HG03342 (cell line): ENCODE measurements around the gene SDK1.
A peak's percentile ranks its signal among the peaks of the same experiment; 100 is the strongest.

Source experiments
- ATAC-seq: cut with Tn5 transposase; IDR thresholded peaks from one replicate; pipeline ENCODE4 v1.9.1; 2021; ENCODE audit warnings: mild to moderate bottlenecking, moderate library complexity; ENCODE audit not compliant: unreplicated experiment

SDK1 gene

DNA sequence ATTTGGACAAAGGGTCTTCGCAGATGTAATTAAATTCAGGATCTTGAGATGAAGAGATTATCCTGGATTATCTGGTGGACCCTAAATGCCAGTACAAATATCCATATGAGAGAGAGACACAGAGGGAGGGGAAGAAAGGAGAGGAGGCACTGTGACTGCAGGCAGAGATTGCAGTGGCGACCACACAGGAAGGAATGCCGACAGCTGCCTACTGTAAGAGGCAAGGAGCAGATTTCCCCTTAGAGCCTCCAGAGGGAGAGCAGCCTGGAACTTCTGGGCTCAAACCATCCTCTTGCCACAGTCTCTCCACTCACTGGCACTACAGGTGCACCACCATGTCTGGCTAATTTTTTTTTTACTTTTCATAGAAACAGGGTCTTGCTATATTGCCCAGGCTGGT is 152.3 kb downstream of the SDK1 start:
- ATAC-seq = no peak

DNA sequence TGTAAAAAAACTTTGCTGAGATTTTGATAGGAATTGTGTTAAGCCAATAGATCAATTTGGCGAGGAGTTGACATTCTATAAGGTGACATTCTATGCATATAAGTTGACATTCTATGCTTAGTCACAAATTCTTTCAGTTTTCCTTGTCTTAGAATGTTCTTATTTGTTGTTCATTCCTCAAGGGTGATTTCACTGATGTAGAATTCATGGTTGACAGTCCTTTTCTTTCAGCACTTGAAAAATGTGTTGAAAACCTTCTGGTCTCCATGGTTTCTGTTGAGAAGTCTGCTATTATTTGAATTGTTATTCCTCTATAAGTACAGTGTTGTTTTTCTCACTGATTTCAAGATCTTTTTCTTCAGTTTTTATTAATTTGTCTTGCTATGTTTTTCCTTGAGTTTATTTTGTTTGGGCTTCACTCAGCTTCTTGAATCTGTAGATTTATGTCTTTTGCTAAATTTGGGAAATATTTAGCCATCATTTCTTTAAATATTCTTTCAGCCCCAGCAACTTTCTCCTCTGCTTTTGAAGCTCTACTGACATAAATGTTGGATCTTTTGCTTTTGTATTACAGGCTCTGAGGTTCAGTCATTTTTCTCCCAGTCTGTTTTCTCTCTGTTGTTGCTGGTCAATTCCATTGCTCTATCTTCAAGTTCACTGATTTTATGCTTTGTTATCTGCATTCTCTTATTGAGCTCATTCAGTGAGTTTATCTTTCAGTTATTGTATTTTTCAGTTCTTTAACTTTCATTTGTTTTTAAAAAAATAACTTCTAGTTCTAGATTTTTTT is 154.9 kb downstream of the SDK1 start:
- no peak for ATAC-seq

DNA sequence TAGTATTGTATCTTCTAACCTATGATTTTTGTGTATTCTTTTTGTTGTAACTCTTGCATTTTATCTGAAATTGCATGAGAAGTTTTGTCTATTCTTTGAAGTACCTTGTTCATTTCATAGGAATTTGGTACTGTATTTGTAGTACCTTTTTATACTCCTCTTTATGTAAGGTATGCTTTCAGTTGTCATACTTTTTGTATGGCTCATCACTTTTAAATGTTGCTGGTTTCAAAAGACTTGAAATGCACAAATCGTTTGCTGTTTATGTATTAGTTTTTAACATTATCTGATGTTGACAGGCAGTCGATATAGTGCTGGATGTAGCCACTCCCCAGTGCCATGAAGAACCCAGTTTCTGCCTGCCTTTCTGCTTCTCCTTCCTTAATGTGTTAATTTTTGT is 158.1 kb downstream of the SDK1 start:
- no peak for ATAC-seq

DNA sequence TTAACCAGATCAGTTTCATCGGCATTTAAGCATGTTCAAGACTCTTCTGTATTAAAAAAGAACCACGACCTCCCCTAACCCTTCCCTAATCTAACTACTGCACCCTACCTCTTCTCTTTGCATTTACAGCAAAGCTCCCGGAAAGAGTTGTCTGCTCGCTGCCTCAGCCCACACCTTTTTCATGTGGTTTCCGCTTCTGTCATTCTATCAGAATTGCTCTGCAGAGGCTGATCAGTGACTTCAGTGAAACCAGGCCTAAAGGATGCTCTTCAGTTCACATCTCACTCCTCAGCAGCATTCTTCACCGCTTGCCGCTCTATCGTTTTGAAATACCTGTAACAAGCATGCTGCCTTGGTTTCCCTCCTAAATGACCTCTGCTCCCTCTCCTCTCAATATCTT is 160.9 kb downstream of the SDK1 start:
- ATAC-seq = no peak

DNA sequence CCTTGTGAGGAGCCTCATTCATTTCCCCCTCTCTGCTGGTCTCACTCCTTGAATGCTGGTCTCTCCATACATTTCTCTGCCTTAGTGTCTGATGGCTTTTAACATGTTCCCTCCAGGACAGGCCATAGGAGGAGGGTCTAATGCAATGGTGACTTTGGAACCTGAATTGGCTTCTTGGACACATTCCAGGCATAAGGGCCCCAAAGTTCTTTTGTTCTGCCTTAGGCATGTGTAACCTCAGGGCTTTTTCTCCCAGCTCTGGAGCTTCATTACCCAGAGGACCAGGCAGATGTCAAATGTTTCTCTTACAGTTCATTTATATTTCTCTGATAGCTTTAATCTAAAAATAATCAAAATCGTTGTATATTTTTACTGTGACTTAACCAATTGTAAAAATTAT is 162.6 kb downstream of the SDK1 start:
- ATAC-seq = no peak

DNA sequence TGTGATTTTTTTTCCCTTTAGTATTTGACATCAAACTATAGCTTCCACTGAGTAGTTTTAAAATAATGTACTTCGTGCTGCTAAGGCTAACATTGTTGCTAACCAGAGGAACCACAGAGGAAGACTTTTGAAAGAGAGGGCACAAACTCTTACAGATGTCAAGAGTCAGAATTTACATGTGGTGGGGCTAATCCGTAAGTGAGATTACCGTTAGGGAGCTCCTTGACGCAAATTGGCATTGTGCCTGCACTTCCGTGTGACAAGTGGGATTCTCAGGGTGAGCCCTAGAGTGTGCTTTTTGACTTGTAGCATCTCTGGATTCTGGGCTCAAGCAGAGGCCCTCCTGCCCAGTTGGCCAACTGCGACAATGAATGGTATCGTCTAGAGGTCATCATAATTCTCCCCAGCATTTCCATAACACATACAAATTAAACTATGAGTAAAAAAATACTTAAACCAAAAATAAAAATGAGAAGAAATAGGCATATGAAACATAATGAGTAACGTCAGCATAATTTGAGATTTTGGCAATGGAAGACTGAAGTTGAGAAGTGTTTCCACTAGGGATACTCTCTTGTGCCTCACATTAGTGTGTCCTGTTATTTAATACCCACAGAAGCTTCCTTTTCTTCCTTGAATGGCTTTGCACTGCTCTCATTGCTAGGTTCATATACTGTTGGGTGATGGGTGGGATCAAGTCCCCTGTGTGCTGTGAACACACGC is 164.0 kb downstream of the SDK1 start:
- ATAC-seq = no peak

DNA sequence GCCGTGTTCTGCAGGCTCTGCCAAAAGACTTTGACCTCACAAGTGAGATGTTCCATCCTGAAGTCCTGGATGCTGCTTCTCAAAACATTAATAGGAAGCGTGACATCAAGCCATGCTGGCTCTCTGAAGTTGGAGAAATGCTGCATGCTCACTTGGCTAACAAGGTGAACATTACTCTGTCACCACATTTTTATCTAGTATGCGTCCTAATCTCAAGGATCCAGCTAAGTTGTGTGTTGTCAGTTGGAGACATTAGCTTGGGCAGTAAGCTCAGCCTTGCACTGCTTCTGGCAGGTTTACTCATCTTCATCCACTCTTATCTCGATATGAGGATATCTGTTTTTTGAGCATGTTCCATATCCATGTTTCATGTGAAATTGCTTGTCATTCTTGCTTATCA is 165.2 kb downstream of the SDK1 start:
- no peak for ATAC-seq

DNA sequence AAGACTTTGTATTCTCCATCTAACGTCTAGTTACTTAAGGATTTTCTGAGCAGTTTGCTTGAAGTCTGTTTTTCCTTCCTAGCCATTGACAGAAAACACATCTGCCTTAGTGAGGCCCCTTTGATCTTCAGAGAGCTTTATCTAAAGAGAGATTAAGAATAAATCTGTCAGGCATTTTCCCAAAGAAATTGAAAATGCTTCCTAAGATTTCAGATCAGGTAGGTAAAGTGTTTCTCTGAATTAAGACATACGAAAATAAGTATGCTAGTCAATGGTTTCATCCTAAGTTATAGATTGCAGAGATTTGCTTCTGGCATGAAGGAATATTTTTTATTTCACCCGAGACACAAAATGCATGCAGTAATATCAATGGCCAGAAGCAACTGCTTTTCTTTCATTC is 168.6 kb downstream of the SDK1 start:
- no peak for ATAC-seq

DNA sequence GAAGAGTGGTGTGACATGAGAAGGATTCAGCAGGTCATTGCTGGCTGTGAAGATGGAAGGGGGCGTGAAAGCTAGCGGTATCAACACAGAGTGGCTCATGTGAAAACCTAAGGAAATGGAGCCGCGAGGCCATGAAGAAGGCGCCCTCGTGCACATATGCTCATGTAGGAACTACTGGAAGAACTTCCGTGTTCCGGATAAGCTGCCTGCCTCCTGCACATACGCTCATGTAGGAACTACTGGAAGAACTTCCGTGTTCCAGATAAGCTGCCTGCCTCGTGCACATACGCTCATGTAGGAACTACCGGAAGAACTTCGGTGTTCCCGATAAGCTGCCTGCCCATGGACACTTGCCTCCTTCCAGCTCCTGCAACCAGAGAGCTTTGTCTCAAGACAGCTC is 179.1 kb downstream of the SDK1 start:
- no peak for ATAC-seq

DNA sequence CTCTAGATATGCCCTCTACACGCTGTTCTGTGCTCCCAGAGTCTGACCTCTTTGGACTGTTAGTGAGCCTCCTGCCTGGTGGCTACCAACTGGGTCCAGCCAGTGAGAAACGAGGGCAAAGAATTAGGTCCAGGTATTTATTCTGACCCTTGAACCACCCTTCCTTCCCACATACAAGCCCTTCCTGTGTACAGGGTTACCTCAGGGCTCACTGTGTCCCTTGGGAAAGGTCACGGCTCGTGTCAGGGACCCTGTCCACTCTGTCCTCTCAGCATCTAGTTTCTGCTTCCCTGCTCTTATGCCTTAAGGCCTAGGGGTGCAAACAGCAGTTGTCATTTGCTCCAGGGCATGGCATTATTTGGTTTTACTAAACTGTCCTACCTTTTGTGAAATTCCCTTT is 180.4 kb downstream of the SDK1 start:
- no peak for ATAC-seq

DNA sequence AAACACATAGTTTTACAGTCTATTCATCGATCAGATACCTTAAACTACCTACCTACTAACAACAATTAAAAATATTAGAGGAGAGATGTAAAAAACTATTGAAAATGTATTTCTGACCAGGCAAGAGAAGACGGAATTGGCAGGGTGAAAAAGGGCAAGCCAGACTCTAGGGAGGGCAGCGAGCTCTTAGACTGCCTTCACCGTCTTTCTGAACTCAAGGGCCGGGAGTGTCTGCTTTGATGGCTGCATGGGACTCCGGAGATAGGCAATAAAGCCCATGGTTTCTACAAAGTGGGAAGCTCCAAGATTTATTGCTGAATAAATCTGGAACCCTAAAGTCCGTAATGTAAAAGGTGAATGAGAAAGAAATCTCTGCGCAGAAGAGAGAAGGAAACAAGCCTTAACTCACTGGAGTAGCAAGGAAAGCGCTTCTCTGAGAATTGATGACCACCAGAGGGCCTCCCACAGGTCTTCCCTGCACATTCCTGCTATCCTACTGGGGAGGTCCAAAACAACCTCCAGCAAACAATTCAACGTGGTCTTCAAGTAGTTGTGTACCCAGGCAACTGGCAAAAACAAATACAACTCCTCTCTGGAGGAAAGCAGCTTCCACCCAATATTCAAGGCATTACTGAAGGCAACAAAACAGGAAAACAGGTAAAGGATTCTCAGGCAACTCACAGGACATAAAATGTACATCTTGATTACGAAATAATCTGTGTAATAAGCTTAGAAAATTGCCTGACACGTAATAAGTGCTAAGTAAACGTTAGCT is 181.3 kb downstream of the SDK1 start:
- ATAC-seq = no peak

DNA sequence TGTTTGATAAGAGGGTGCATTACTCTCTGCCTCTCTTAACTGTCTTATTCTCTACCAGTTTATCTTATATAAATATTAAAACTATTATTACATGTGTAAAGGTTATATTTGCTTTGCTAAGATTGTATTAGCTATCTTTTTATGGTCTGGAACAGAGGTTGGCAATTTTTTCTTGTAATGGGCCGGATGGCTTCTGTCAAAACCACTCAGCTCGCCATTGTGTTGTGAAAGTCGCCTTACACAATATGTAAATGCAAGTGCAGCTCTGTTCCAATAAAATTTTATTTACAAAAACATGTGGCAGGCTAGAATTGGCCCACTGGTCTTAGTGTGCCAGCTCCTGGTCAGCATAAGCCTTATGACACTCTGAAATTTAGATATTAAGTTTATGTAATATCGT is 185.8 kb downstream of the SDK1 start:
- no peak for ATAC-seq

DNA sequence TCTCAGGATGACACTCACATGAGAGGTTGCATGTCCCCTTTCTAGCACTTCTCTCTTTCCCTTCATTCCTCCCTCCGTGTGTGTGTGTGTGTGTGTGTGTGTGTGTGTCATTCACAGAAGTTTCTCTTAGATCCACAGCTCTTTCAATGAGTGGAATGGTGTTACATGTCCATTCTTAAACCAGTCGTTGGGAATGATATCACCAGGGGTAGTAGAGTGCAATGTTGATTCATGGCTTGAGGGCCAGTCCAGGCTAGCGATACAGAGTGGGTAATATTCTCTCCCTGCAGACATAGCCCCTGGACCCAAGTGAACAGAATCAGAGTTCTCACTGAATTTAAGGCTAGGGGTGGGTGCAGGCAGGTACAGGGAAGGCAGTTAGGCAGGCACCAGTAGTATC is 187.8 kb downstream of the SDK1 start:
- no peak for ATAC-seq

DNA sequence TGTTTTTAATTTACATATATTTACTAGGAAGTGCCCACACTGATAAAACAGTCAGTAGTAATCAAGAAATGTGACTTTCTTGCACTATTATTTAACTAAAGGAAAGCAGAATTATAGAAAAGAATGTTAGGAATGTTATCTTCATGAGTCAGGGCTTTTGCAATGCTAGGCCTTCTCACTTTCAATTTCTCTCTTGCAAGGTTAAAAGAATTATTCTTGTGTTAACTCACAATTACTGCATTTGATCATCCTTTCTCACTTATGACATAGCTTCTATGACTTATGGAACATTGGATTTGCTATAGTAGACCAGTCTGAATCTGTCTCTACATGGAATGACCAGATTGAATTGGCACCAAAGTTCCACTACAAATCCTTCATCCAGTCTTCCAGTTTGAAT is 192.4 kb downstream of the SDK1 start:
- no peak for ATAC-seq

DNA sequence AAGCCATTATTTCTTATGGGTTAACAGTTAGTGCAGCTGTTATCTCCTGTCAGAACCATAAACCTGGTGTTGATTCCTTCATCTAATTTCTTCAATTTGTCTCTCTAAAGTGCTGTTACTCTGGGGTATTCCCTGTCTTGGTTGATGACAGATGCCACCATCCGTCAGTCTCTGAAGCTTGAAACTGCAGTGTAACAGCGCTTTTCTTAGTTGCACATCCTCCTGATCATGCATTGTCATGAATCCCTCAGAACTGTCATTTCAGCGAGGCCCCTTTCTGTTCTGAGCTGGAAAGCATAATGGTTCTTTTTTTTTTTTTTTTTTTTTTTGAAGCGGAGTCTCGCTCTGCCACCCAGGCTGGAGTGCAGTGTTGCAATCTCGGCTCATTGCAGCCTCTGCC is 193.9 kb downstream of the SDK1 start:
- no peak for ATAC-seq

DNA sequence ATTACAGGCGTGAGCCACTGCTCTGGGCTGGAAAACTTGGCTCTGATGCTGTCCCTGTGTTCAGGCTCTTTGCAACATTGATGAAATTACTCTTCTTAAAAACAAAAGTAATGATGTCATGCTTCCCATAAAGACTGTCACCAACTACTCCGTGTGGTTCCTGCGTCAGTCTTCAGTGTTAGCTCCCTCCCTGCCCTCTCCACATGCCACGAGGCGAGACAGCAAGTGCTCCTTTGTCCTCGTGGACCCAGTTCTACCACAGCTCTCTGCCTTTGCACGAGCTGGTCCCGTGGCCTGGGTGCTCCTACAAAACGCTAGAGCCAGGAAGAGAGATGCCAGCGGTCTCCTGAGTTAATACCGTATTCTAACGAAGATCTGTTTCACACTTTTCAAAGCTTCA is 194.5 kb downstream of the SDK1 start:
- ATAC-seq = no peak

DNA sequence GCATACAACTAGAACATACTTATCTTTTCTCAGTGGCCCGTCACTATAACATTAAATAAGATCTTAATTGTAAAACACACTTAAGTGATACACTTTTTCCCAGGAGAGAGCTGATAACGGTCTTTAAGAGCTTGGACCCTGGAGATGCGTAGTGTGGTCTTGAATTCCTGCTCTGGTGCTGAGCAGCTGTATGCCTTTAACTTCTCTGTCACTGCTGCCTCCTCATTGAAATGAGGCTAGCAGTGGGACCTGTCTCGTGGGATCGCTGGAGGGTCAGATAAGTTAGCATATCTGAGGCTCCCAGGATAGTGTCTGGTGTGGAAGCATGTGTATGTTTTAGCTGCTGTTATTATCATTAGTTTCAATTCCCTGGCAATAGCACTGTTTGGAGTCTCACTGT is 194.9 kb downstream of the SDK1 start:
- ATAC-seq = no peak

DNA sequence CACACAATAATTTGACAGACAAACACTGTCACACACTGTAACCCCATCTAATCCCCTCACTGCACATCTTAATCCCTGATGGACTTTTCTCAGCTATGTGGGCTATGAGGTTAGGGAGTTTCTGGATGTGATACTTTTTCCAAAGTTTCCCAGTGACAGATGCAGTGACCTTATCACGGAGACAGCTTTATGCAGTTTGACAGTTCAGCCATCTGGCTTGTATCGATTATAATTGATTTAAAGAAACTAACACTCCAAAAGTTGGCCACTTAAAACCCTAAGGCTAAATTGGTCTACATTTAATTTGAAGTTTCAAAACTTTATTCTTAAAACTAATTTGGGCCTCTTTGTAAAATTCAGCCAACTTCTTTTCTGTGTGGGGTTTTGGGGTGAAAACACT is 196.7 kb downstream of the SDK1 start:
- ATAC-seq = no peak

DNA sequence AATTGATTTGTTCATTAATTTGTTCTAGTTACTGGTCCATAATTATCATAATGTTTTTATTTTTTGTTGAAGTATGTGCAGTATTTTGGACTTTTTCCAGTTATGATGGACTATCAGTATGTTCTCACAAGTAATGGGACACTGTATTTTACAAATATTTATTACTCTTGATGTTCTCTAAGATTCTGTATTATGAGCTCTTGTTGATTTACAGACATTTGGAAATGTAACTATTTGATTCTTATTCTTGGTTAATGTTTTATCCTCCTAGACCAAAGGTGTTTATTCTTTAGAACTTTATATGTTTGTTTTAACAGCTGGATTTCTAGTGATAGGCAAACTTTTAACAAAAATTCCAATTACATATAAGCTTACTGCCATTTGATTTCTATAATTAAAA is 200.6 kb downstream of the SDK1 start:
- no peak for ATAC-seq

DNA sequence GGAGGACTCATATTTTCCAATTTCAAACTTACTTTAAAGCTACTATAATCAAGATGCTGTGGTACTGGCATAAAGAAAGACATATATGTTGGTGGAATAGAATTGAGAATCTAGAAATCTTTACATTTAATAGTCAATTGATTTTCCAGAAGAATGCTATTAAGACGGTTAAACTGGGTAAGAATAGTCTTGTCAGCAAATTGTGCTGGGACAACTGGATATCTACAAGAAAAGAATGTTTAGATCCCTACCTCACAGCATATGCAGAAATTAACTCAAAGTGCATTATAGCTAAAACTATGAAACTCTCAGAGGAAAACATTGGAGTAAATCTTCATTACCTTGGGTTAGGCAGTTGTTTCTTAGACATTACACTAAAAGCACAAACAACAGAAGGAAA is 203.3 kb downstream of the SDK1 start:
- no peak for ATAC-seq

DNA sequence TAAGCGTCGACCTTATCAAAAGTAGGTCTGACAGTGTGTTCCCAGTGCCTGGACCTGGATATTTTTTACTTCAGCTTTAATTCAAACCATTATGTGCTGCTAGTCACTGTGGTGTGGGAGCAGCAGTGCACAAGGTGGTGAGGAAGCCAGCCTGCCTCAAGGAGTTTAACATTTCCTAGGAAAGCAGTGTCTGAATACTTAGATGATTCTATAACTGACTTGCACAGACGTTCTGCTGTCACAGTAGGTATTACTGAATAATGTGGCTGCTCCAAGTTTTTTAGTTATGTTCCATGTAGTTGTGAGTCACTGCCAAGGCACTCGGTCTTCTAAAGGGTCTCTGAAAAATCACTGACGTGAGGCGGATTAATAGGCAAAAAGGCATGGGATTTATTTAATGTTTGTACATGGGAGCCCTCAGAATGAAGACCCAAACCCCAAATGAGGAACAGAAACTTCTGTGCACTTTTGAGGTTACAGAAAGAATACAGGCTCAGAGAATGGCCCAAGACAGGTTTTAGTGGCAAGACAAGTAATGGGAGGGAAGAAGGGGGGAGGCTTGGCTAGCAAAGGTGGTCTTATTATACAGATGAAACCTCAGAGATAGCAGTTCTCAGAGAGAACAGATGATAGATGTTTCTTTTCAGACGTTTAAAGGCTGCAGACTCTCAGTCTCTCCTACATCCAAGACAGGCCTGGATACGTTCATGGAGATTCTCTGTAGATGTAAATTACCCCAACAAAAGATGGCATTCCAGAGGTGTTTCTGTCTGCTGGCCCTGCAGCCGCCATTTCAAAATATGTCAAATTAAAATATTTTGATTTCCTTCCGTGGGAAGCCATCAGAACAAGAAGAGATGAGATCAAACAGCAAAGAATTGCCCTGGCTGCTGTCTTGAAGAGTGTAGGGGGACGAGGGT is 209.3 kb downstream of the SDK1 start:
- peak; percentile 66 for ATAC-seq
